ENCODE results near the gene ADCY4. TPM values are rescaled to one million over a fixed set of nuclear protein-coding genes. Genes with fewer than 3 reads are reported as not detected.

The ADCY4 gene
- total and polyA plus RNA-seq, 2 of the 13 experiments (the other 11 are each of a cell fraction or from before 2014, with no cell fraction given), result 0.03 TPM; not detected in 1

DNA sequence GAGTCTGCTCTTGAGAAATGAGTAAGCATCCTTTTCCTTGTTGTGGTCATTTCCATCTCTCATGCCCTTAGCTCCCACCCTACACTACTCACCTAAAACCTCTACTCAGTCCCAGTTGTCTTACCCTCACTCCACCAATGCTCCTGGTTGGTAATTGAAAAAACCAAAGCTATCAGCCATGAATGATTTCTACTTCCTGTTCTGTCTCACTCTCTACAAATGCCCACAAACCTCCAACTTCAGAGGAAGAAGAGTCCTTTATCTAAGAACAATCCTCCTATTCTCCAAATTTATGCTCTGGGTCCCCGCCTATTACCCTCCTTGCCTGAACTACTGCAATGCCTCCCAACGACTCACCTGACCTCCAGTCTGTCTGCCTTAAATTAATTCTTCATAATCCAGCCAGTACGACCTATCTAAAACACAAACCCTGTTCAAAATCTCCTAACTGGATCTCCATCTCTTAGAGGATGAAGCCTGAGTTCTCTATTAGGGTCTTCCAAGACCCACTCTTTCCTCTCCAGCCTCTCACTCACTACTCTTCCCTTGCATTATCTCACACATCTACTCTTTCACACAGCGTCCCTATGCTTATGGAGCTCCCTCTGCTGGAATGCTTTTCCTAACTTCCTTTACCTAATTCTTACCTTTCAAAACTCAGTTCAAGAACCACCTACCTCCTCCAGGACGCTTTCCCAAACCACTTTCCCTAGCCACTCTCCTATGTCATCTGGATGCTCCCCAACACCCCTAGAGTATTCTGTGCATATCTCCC, 37.5 kb downstream of the ADCY4 start (continued):
- TF ChIP-seq EHMT2 (IDR thresholded peaks at IDR 0.05; ENCODE audit: borderline replicate concordance, low read depth, low read length) (no peak), ZNF713 (CRISPR knock-in tag; IDR thresholded peaks at IDR 0.05) (no peak), ZNF317 (CRISPR knock-in tag; IDR thresholded peaks at IDR 0.05) (no peak), ZNF232 (CRISPR knock-in tag; IDR thresholded peaks at IDR 0.05; ENCODE audit: borderline replicate concordance) (no peak), ZSCAN30 (CRISPR knock-in tag; IDR thresholded peaks at IDR 0.05) (no peak), CHD2 (IDR thresholded peaks at IDR 0.05; ENCODE audit: low read depth, low read length) (no peak), ZNF230 (CRISPR knock-in tag; IDR thresholded peaks at IDR 0.05) (no peak), NONO (IDR thresholded peaks at IDR 0.05) (no peak), NONO (CRISPR knock-in tag; conservative IDR thresholded peaks at IDR 0.05) (no peak), ZNF136 (CRISPR knock-in tag; IDR thresholded peaks at IDR 0.05; ENCODE audit: low read depth) (no peak), ZNF17 (CRISPR knock-in tag; IDR thresholded peaks at IDR 0.05) (no peak), ZNF431 (CRISPR knock-in tag; IDR thresholded peaks at IDR 0.05; ENCODE audit: borderline replicate concordance, low read depth) (no peak), ZBTB3 (CRISPR knock-in tag; IDR thresholded peaks at IDR 0.05; ENCODE audit: borderline replicate concordance, low read depth) (no peak), ZNF20 (CRISPR knock-in tag; IDR thresholded peaks at IDR 0.05) (no peak), ZNF124 (CRISPR knock-in tag; IDR thresholded peaks at IDR 0.05) (0 out of 2 replicates have a peak, but pooled peaks have one; percentile 8), SUZ12 (IDR thresholded peaks at IDR 0.05; ENCODE audit: low read depth, low read length) (0 out of 2 replicates have a peak, but pooled peaks have one; percentile 11), GLI4 (CRISPR knock-in tag; IDR thresholded peaks at IDR 0.05; ENCODE audit: borderline replicate concordance) (no peak), SRSF1 (optimal IDR thresholded peaks at IDR 0.05; ENCODE audit: low read depth, low read length) (no peak), EED (CRISPR knock-in tag; IDR thresholded peaks at IDR 0.05) (no peak), ATF7-NPFF (CRISPR knock-in tag; IDR thresholded peaks at IDR 0.05; ENCODE audit: low read depth) (no peak; the same call in 1 of the 2 replicates)
- TF ChIP-seq, protein P1, sequence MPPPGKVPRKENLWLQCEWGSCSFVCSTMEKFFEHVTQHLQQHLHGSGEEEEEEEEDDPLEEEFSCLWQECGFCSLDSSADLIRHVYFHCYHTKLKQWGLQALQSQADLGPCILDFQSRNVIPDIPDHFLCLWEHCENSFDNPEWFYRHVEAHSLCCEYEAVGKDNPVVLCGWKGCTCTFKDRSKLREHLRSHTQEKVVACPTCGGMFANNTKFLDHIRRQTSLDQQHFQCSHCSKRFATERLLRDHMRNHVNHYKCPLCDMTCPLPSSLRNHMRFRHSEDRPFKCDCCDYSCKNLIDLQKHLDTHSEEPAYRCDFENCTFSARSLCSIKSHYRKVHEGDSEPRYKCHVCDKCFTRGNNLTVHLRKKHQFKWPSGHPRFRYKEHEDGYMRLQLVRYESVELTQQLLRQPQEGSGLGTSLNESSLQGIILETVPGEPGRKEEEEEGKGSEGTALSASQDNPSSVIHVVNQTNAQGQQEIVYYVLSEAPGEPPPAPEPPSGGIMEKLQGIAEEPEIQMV (CRISPR knock-in tag; IDR thresholded peaks at IDR 0.05; ENCODE audit: low read depth), result no peak
- TF ChIP-seq, protein P2, sequence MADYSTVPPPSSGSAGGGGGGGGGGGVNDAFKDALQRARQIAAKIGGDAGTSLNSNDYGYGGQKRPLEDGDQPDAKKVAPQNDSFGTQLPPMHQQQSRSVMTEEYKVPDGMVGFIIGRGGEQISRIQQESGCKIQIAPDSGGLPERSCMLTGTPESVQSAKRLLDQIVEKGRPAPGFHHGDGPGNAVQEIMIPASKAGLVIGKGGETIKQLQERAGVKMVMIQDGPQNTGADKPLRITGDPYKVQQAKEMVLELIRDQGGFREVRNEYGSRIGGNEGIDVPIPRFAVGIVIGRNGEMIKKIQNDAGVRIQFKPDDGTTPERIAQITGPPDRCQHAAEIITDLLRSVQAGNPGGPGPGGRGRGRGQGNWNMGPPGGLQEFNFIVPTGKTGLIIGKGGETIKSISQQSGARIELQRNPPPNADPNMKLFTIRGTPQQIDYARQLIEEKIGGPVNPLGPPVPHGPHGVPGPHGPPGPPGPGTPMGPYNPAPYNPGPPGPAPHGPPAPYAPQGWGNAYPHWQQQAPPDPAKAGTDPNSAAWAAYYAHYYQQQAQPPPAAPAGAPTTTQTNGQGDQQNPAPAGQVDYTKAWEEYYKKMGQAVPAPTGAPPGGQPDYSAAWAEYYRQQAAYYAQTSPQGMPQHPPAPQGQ (CRISPR knock-in tag; IDR thresholded peaks at IDR 0.05; ENCODE audit: borderline replicate concordance), result peak; percentile 73; the same call in 1 of the 2 replicates
- TF ChIP-seq, protein P3, sequence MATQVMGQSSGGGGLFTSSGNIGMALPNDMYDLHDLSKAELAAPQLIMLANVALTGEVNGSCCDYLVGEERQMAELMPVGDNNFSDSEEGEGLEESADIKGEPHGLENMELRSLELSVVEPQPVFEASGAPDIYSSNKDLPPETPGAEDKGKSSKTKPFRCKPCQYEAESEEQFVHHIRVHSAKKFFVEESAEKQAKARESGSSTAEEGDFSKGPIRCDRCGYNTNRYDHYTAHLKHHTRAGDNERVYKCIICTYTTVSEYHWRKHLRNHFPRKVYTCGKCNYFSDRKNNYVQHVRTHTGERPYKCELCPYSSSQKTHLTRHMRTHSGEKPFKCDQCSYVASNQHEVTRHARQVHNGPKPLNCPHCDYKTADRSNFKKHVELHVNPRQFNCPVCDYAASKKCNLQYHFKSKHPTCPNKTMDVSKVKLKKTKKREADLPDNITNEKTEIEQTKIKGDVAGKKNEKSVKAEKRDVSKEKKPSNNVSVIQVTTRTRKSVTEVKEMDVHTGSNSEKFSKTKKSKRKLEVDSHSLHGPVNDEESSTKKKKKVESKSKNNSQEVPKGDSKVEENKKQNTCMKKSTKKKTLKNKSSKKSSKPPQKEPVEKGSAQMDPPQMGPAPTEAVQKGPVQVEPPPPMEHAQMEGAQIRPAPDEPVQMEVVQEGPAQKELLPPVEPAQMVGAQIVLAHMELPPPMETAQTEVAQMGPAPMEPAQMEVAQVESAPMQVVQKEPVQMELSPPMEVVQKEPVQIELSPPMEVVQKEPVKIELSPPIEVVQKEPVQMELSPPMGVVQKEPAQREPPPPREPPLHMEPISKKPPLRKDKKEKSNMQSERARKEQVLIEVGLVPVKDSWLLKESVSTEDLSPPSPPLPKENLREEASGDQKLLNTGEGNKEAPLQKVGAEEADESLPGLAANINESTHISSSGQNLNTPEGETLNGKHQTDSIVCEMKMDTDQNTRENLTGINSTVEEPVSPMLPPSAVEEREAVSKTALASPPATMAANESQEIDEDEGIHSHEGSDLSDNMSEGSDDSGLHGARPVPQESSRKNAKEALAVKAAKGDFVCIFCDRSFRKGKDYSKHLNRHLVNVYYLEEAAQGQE (IDR thresholded peaks at IDR 0.05; ENCODE audit: borderline replicate concordance in 1 of 2, low read depth in 1 of 2, low read length in 2 of 2), result no peak

All from HepG2 (cell line).